Coronary artery (tissue), 2 donors: ENCODE measurements around the gene NRGN.

Experiments used
- DNase-seq: peaks from one replicate; pipeline ENCODE4 v3.0.0-alpha.2; 2017; ENCODE audit warnings: low spot score
- H3K27ac ChIP-seq, 2 donors: fragments of 200-600 bp; sonication (generic); one replicate each; pipeline ENCODE4 v1.5.1; 2016 to 2019
- H3K4me3 ChIP-seq: fragments of 200-600 bp; sonication (generic); 2 replicates; pipeline ENCODE4 v1.5.1; 2016; ENCODE audit warnings: mild to moderate bottlenecking, moderate library complexity
- TF ChIP-seq, protein P1 (sequence below): fragments of 200-600 bp; sonication (generic); IDR thresholded peaks from one replicate; pipeline ENCODE4 v1.5.1; 2019; ENCODE audit warnings: antibody characterized with exemption

NRGN gene

DNA sequence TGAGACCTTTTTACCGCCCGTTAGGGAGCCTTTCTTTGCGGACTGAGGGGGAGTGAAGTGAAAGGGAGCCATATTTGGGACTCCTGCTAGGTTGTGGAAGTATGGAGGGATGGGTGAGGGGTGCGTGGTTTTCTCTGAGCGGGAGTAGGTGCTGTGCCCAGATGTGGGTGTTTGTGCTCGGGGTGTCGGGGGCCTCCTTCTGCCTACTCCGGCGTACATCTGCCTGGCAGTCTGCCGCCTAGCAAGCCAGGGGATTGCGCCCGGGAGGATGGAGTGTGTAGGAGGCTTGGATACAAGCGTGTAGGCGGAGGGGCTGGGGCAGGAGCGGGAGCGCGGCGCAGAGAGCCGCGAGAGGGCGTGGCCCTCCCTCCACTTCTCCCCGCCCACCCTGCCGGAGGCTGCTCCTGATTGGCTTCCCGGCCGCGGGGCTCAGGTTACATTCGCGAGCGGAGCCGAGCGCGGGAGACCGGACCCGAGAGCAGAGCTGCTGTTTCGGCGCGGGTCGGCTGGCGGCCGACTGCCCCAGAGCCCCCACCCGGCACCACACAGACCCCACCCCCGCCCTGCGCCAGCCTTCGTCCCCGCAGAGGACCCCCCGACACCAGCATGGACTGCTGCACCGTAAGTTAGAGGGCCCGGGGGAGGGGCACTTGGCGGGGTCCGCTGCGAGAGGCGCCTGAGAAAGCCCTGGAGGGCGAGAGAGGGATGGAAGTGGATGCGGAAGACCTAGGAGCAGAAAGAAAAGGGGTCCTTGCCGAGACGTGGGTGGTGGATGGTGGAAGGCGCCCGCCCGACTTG is at the start of gene NRGN:
NRGN (plus strand) TSS at position 464 of the 798 bp plus-strand sequence; CDS start at position 607, 143 bp downstream.
- TF ChIP-seq, protein P1, sequence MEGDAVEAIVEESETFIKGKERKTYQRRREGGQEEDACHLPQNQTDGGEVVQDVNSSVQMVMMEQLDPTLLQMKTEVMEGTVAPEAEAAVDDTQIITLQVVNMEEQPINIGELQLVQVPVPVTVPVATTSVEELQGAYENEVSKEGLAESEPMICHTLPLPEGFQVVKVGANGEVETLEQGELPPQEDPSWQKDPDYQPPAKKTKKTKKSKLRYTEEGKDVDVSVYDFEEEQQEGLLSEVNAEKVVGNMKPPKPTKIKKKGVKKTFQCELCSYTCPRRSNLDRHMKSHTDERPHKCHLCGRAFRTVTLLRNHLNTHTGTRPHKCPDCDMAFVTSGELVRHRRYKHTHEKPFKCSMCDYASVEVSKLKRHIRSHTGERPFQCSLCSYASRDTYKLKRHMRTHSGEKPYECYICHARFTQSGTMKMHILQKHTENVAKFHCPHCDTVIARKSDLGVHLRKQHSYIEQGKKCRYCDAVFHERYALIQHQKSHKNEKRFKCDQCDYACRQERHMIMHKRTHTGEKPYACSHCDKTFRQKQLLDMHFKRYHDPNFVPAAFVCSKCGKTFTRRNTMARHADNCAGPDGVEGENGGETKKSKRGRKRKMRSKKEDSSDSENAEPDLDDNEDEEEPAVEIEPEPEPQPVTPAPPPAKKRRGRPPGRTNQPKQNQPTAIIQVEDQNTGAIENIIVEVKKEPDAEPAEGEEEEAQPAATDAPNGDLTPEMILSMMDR: no peak
- DNase-seq: peak; percentile 94
- peak within 1 kb of the TSS; percentile 74 for H3K4me3 ChIP-seq
- peak within 1 kb of the TSS; percentile 48 to 78 for H3K27ac ChIP-seq

DNA sequence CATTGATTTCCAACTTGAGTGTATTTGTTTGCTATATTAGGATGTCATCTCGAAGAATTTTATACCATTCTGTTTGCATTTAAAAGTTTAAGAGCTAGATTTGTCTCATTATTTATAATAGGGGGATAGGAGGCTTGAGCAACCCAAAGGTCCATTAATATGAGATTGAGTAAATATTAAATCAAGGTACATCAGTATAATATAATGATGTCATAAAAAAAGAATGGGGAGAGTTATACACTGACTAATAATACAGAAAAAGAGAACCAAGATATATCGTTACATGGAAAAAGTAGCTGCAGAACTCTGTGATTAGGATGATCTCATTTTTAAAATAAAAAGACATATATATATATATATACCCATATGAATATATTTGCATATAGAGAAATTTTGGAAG is 46.6 kb upstream of the NRGN start:
- Histone ChIP-seq H3K4me3 (no peak overlapping the region), H3K27ac (no peak overlapping the region)
- TF ChIP-seq, protein P1: no peak
- DNase-seq: no peak

DNA sequence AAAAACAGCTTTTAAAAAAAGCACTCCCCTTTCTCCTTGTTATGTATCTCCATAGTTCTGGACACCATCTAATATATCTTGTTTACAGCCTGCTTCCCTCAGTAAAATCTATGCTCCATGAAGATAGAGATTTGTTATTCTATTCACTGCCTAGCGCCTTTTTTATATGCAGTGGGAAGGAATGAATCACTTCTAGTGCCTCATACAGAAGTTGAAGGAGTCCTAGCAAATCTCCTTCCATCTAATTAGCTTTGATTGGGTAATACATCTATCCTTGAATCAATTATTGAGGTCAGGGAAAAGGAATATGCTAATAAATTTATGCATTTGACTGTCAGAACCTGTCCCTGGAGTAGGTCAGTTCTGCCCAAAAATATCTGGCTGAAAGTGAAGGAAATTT is 40.2 kb upstream of the NRGN start:
- no peak for DNase-seq
- Histone ChIP-seq H3K27ac (no peak overlapping the region), H3K4me3 (no peak overlapping the region)
- TF ChIP-seq, protein P1: no peak

DNA sequence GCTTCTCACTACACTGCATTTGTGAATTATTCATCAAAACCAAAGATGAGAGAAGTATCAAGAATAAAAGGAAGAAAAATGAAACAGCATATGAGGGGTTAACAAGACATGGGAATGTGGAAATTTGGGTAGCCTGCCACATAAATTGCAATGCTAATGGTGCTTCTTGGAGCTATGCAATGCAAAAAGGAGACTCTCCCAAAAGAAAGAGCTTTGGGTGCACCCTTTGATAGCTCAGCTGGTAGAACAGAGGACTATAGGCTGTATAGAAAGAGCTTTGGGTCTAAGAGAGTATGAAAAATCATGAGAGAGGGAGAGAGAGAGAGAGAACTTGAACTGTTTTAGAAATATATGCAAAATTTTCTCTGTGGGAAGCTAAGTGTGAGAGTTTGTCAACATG is 39.7 kb upstream of the NRGN start:
- no peak for DNase-seq
- no peak overlapping the region for H3K27ac ChIP-seq
- no peak overlapping the region for H3K4me3 ChIP-seq
- TF ChIP-seq, protein P1: no peak

DNA sequence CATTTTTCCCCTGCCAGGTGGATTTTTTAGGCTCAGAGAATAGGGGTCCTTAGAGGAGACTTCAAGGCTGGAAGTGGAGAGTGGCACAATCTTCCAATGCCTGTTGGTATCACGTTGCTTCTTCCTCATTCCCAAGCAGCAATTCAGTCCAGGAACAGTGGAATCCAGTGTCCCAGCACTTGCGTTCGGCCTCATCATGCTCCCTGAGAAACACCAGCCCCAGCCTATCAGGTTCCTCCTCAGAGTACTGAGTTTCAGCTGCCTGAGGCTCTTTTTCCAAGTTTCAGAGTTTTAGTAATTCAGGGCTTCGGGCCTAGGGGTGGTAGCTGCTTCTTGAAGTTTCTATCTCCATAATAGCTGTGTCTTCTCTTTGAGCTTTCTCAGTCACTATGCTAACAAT is 31.9 kb upstream of the NRGN start:
- TF ChIP-seq, protein P1: no peak

DNA sequence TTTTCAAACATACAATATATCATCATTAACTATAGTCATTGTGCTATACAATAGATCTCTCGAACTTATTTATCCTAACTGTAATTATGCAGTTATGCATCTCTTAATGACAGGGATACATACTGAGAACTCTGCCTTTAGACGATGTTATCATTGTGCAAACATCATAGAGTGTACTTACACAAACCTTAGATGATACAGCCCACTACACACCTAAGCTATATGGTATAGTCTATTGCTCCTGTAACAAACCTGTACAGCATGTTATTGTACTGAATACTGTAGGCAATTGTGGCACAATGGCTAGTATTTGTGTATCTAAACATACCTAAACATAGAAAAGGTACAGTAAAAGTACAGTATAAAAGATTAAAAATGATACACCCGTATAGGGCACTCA is 27.4 kb upstream of the NRGN start:
- H3K4me3 ChIP-seq: no peak overlapping the region
- TF ChIP-seq, protein P1: no peak
- H3K27ac ChIP-seq: no peak overlapping the region
- DNase-seq: no peak

More for the DNA sequence above, 31.9 kb upstream of the NRGN start:
- H3K27ac ChIP-seq: no peak overlapping the region
- no peak overlapping the region for H3K4me3 ChIP-seq
- DNase-seq: no peak

DNA sequence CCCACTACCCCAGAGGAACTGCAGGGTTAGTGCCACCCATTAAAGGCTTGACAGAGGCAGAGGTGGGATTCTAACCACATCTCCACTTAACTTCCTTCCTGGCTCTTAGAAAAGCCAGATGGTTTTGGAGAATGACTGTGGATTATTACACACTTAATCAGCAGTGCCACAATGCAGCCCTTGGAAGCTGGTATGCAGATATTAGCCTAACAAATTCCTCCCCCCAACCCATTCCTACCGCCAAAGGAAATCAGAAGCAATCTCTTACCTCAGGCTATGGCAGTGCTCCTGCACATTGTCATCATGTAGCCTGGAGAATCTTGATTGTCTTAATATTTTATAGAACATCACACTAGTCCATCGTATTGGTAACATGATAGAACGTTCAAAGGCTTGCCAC is 23.2 kb upstream of the NRGN start:
- Histone ChIP-seq H3K4me3 (no peak overlapping the region), H3K27ac (no peak overlapping the region)
- TF ChIP-seq, protein P1: no peak
- no peak for DNase-seq
